OCI-LY3 (cell line): ENCODE results near the gene FCHO1.

Source experiments
- H2AFZ ChIP-seq: fragments of 200-600, 300-600 bp; shearing (Covaris generic); 2 replicates; pipeline ENCODE4 v1.6.0; 2014; ENCODE audit warnings: antibody characterized with exemption, low read depth, low read length
- H3K27ac ChIP-seq: fragments of 200-600, 300-600 bp; sonication (generic); 2 replicates; pipeline ENCODE4 v1.5.1; 2014; ENCODE audit warnings: mild to moderate bottlenecking, low read length, moderate library complexity, mixed read lengths
- H3K27me3 ChIP-seq: fragments of 200-600, 300-600 bp; sonication (generic); 2 replicates; pipeline ENCODE4 v1.6.1; 2014; ENCODE audit warnings: low read depth, low read length, mixed read lengths
- H3K36me3 ChIP-seq: fragments of 200-600, 300-600 bp; sonication (generic); replicated peaks from 2 replicates; pipeline ENCODE3; 2014; ENCODE audit warnings: low read depth, low read length, mixed read lengths
- H3K4me1 ChIP-seq: fragments of 300-600, 200-600 bp; sonication (generic); 2 replicates; pipeline ENCODE4 v1.6.1; 2014; ENCODE audit warnings: low read length, mixed read lengths
- H3K4me2 ChIP-seq: fragments of 200-600, 300-600 bp; sonication (generic); 2 replicates; pipeline ENCODE4 v1.6.1; 2014; ENCODE audit warnings: low read length, mixed read lengths
- H3K4me3 ChIP-seq: fragments of 300-600, 200-600 bp; sonication (generic); 2 replicates; pipeline ENCODE4 v1.5.1; 2014; ENCODE audit warnings: antibody characterized with exemption, mild to moderate bottlenecking, low read length, moderate library complexity
- H3K79me2 ChIP-seq: fragments of 300-600, 200-600 bp; shearing (Covaris generic); 2 replicates; pipeline ENCODE4 v1.6.1; 2014; ENCODE audit warnings: mild to moderate bottlenecking, low read length, mixed read lengths
- H3K9ac ChIP-seq: fragments of 300-600, 200-600 bp; shearing (Covaris generic); 2 replicates; pipeline ENCODE4 v1.6.0; 2014; ENCODE audit warnings: mild to moderate bottlenecking, low read length, moderate library complexity
- H3K9me3 ChIP-seq: fragments of 200-600, 300-600 bp; shearing (Covaris generic); 2 replicates; pipeline ENCODE4 v1.6.1; 2014; ENCODE audit warnings: low read length, mixed read lengths; ENCODE audit not compliant: insufficient read depth
- H4K20me1 ChIP-seq: fragments of 200-600, 300-600 bp; sonication (generic); 2 replicates; pipeline ENCODE4 v1.6.1; 2016; ENCODE audit warnings: low read length, mixed read lengths; ENCODE audit not compliant: insufficient read depth
- CTCF ChIP-seq: fragments of 200-600, 300-600 bp; sonication (generic); IDR thresholded peaks from 2 replicates; pipeline ENCODE4 v1.5.1; 2014; ENCODE audit warnings: antibody characterized with exemption, low read length, low read depth
- EZH2phosphoT487 ChIP-seq: fragments of 200-600 bp; shearing (Covaris generic); IDR thresholded peaks from 2 replicates; pipeline ENCODE4 v1.6.1; 2018; ENCODE audit warnings: antibody characterized with exemption, mixed run types, low read depth

FCHO1 gene

GRCh38 chr19:17720440-17720839 lies 30.8 kb upstream of the FCHO1 start:
- Histone ChIP-seq H3K36me3 (peaks cover 20% of the 10 kb centered on the region), H3K9ac (peak overlapping the region; percentile 85), H3K4me2 (peak overlapping the region; percentile 99), H3K9me3 (no peaks in the 10 kb centered on the region), H3K27me3 (no peaks in the 10 kb centered on the region), H2AFZ (no peak overlapping the region), H4K20me1 (peaks cover 21% of the 10 kb centered on the region), H3K4me1 (peaks cover 23% of the 10 kb centered on the region), H3K27ac (no peak overlapping the region), H3K79me2 (peaks cover 34% of the 10 kb centered on the region), H3K4me3 (peak overlapping the region; percentile 94)
- TF ChIP-seq EZH2phosphoT487: no peak
- no peak for TF ChIP-seq CTCF

GRCh38 chr19:17721111-17721628 lies 30.1 kb upstream of the FCHO1 start:
- H2AFZ ChIP-seq: no peak overlapping the region
- H3K79me2 ChIP-seq: peaks cover 34% of the 10 kb centered on the region
- H3K9ac ChIP-seq: no peak overlapping the region
- no peak overlapping the region for H3K27ac ChIP-seq
- peak overlapping the region; percentile 94 for H3K4me3 ChIP-seq
- no peaks in the 10 kb centered on the region for H3K9me3 ChIP-seq
- TF ChIP-seq EZH2phosphoT487 (no peak), CTCF (no peak)
- peaks cover 23% of the 10 kb centered on the region for H3K4me1 ChIP-seq
- H4K20me1 ChIP-seq: peaks cover 21% of the 10 kb centered on the region
- no peaks in the 10 kb centered on the region for H3K27me3 ChIP-seq
- H3K4me2 ChIP-seq: peak overlapping the region; percentile 99
- peaks cover 25% of the 10 kb centered on the region for H3K36me3 ChIP-seq

- H3K79me2 ChIP-seq: peaks cover 36% of the 10 kb centered on the region
- no peaks in the 10 kb centered on the region for H3K27me3 ChIP-seq
- H3K4me2 ChIP-seq: no peak overlapping the region
- H3K9ac ChIP-seq: no peak overlapping the region
- no peak overlapping the region for H3K4me3 ChIP-seq
- H3K4me1 ChIP-seq: peaks cover 23% of the 10 kb centered on the region
- H3K36me3 ChIP-seq: peaks cover 28% of the 10 kb centered on the region
- TF ChIP-seq EZH2phosphoT487 (no peak), CTCF (no peak)
- peaks cover 21% of the 10 kb centered on the region for H4K20me1 ChIP-seq
- no peak overlapping the region for H3K27ac ChIP-seq
- H2AFZ ChIP-seq: no peak overlapping the region
- no peaks in the 10 kb centered on the region for H3K9me3 ChIP-seq
Observed at GRCh38 chr19:17721821-17722220, 29.5 kb upstream of the FCHO1 start.

GRCh38 chr19:17722655-17723240 lies 28.5 kb upstream of the FCHO1 start:
- no peak overlapping the region for H2AFZ ChIP-seq
- H3K36me3 ChIP-seq: peaks cover 38% of the 10 kb centered on the region
- no peaks in the 10 kb centered on the region for H3K27me3 ChIP-seq
- H3K4me3 ChIP-seq: no peak overlapping the region
- peaks cover 43% of the 10 kb centered on the region for H3K79me2 ChIP-seq
- no peak overlapping the region for H3K9ac ChIP-seq
- no peaks in the 10 kb centered on the region for H3K9me3 ChIP-seq
- TF ChIP-seq CTCF (no peak), EZH2phosphoT487 (no peak)
- peaks cover 18% of the 10 kb centered on the region for H3K4me1 ChIP-seq
- H4K20me1 ChIP-seq: peaks cover 21% of the 10 kb centered on the region
- no peak overlapping the region for H3K4me2 ChIP-seq
- no peak overlapping the region for H3K27ac ChIP-seq
